HG03064 (cell line): ENCODE measurements around the gene SLC39A3.

Experiments
- ATAC-seq: cut with Tn5 transposase; IDR thresholded peaks from one replicate; pipeline ENCODE4 v1.9.1; 2021; ENCODE audit warnings: low read depth; ENCODE audit not compliant: unreplicated experiment

Gene SLC39A3

DNA sequence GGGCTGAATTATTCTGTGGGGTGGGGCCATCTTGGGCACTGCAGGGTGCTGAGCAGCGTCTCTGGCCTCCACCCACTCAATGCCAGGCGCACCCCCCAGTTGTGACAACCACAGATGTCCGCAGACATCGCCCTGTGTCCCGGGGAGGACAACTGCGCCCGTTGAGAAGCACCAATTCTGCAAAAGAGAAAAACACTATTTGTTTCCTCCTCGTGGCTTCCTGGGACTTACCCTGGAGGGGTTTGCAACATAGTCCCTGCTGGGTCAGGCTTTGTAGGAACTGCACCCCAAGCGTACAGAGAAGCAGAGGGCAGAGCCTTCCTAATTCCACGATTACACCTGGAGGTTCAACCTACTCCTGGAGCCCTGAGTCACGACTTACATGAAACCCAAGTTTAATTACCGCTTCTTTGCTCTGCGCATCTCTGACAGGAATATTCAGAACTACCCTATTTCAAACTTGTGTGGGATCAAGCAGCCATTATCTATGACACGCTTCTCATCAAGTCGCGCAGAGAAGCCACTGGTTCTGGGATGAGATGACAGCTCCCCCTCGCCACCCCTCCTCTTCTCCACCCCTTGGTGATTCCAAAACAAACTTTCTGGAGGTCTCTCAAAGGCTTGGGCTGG is 11.1 kb upstream of the SLC39A3 start:
- no peak for ATAC-seq

DNA sequence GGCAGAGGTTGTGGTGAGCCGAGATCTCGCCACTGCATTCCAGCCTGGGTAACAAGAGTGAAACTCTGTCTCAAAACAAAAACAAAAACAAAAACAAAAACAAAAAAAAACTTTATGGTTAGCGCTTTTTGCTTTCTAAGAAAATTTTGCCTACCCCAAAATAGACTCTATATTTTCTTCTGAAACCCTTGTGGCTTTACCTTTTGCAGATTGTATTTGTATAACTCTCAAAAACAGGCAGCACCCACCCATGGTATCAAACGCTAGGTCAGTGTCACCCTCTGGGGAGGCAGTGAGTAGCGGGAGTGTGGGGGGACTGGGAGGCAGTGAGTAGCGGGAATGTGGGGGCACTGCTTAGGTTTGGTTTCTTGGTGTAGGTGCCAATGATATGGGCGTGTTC is 7.5 kb upstream of the SLC39A3 start:
- no peak for ATAC-seq

DNA sequence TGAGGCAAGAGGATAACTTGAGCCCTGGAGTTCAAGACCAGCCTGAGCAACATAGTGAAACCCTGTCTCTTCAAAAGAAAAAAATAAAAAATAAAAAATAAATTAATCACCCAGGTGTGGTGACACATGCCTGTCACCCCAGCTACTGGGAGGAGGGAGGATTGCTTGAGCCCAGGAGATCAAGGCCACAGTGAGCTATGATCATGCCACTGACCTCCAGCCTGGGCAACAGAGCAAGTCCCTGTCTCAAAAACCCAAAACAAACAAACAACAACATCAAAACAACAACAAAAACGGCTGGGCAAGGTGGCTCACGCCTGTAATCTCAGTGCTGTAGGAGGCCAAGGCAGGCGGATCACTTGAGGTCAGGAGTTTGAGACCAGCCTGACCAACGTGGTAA is 4.3 kb upstream of the SLC39A3 start:
- no peak for ATAC-seq

DNA sequence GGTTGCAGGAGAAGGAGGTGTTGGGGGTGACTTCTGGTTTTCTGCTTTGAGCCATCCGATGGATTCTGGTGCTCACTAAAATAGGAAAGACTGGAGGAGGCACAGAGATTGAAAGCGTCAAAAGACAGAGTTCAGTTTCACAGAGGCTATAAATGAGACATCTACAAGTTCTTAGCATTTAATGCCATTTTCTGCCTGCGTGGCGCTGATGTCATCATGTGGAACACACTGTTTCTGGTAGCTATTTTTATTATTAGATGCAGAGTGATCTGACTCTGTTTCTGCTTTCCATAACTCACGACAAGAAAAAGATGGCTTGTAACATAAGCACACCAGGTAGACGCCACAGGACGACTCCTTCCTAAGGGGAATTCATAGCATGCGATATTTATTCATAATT is 3.3 kb upstream of the SLC39A3 start:
- ATAC-seq = no peak

DNA sequence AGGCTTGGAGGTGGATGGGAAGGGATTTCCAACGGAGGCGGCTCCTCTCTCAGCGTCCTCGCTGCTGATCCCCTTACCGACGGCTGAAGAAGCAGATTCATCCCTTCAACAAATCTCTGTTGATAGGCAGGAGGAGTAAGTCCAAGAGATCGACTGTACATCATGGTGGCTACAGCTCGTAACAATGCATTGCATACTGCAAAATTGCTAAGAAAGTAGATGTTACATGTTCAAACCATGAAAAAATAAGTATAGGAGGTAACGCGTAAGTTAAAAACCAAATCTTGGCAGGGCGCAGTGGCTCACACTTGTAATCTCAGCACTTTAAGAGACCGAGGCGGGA is 468 bp upstream of the SLC39A3 start:
- ATAC-seq = no peak

DNA sequence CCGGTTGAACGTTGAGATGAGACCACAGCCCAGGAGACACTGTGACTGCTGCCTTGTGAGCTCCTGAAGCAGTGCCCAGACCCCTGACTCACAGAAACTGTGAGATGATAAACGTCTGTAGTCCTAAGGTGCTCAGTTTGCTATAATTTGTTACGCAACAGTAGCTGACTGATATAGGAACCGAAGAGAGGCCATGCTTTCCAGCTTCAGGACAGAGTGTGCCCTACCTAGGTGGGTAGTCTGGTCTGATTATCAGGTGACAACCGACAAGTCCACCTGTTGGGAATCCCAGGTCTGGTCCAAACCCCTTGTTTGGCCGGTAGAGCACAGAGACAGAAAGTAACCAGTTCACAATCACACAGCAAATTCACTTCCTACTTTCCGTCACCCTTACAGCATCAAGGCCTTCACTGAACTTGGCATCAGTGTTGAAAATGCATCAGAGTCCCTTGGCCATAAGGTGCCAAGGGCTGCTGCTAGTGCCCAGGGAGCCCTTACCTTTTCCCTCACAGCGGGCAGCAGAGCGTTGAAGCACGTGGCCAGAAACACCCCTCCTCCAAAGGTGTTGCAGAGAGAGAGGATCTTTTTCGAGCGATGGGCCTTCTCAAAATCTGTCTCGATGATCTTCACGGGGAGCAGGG is 3.1 kb downstream of the SLC39A3 start:
- ATAC-seq = no peak

DNA sequence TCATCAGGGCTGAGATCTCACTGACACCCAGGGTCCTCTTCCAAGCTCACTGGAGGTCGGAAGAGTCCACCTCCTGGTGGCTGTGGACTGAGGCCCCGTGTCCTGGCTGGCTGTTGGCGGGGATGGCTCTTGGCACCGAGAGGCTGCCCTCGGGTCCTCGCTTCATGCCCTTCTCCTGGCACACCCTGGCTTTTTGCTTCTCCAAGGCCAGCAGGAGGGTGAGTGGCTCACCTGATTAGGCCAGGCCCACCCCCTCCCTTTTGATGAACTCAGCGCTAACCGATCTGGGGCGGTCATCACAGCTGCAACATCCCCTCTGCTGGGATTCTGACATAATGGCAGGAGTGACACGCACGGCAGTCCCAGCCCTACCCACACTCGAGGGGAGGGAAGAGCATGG is 4.4 kb downstream of the SLC39A3 start:
- ATAC-seq = no peak

DNA sequence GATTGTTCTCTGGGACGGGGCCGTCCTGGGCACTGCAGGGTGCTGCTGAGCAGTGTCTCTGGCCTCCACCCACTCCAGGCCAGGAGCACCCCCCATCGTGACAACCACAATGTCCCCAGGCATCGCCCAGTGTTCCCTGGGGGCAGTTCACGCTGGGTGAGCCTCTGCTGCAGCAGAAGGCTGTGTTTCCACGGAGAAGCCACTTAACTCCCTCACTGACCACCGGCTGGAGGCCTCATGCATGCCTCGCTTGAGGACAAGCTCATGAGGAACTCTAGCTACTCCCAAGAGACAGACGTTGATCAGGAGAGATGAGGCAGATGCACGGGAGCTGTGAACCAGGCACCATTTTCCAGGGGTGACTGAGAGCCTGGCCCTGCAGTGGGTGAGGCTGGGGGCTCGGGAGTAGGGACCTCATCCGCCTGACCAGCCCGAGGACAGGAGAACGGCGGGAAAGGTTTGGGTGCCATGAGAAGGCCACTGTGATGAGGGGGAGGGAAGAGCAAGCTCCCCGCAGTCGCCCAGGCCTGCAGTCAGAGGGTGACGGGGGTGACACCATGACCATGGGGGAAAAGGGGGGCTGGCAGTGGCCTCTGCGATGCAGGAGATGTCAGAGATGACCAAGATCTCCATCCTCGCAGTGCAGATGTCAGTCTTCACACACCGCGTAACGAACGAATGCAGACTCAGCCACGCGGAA is 5.1 kb downstream of the SLC39A3 start:
- no peak for ATAC-seq

DNA sequence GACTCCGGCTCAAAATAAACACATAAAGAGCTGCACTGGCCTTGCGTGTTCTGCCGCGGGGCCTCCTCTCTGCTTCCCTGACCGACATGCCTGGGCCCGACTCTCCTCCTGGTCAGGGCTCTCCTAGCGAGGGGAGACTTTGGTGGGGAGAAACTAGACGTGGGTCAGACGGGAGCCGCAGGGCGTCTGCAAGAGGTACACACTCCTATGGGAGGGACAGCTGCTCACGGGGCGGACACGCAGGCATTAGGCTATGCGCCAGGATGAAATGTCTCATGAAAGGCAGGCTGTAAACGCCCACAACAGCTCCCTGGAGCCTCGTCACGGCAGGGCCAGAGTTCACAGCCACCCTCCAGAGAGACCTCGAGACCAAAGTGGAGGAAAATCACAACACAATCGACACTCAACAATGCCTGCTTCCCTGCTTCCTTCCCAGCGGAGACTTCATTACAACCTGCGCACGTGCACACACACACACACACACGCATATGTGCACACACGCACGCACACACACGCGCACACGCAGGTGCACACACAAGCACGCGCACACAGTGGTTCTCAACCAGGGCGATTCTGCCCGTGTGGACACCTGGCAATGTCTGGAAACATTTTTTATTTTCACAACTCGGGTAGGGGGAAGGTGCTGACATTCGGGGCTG is 5.8 kb downstream of the SLC39A3 start:
- no peak for ATAC-seq

DNA sequence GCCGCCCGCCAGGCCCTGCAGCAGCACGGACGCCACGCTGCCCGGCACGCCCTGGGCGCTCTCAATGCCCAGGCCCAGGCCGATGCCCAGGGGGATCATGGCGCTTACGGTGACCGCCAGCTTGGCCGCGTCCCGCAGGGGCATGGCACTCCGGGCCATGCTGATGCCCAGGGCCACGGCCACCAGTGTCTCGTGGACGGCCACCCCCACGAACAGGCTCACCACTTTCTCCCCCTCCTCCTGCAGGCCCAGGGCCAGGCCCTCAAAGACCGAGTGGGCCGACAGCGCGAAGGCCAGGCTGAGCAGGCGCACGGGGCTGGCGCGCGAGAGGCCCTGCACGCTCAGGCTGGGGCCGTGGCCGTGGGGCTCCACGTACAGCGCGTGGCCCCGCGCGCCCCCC is 6.9 kb downstream of the SLC39A3 start:
- ATAC-seq = no peak

DNA sequence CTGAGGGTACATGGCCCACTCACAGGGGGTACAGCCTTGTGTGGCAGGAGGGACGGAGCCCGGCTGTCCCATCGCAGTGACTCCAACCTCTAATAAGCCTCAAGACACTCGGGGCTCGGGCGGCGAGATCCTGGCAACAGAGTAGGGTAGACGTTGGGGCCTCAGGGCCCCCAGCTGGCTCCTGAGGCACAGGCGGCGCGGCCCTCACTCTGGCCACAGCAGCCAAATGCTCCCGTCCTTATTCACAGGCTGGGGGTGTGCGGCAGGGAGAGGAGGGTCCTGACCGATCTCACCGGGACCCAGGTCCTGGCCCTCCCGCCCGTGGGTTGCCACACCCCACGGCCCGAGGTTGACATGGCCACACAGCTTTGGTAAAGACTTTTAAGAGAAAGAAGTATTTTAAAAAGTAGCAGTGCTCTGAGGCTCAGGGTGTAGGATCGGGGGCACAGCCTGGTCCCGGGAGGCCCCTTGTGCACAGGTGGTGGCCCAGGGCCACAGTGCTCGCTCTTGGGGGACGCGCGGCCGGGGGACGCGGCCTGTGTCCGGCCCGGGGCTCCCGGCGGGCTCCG is 7.6 kb downstream of the SLC39A3 start:
- no peak for ATAC-seq

DNA sequence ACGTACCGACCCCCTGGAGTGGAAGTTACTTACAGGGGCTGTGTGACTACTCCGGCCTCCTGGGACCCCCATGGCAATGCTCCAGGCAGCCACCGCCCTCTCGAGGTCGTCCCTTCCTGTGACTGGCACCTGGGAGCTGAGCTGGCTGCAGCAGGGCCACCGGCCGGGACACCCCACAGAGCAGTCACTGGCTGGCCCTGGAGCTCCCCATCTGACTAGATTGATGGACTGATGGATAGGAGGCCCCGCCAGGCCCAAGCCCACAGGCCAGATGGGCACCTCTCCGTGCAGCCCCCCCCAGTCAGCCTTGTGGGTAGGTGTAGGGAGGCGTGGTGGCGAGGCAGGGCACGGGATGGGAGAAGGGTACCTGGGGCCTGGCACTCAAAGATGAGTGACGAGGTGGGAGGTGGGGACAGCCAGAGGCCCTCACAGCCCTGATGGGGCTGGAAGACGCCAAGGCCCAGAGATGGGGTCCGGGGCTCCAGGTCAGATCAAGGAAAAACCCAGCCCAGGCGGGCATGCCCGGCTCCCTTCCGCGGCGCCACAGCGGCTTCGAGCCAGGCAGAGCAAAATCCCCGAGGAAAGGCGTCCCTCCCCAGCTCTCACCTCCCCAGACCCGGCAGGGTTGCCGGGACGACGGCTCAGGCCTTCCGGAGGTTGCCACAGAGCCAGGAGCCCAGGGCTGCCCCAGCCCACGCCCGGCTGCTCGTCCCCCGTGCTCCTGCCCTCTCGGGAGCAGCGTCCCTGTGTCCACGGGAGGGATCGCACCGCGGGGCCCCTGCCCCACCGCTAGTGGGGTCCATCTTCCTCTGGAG is 8.4 kb downstream of the SLC39A3 start:
- no peak for ATAC-seq

DNA sequence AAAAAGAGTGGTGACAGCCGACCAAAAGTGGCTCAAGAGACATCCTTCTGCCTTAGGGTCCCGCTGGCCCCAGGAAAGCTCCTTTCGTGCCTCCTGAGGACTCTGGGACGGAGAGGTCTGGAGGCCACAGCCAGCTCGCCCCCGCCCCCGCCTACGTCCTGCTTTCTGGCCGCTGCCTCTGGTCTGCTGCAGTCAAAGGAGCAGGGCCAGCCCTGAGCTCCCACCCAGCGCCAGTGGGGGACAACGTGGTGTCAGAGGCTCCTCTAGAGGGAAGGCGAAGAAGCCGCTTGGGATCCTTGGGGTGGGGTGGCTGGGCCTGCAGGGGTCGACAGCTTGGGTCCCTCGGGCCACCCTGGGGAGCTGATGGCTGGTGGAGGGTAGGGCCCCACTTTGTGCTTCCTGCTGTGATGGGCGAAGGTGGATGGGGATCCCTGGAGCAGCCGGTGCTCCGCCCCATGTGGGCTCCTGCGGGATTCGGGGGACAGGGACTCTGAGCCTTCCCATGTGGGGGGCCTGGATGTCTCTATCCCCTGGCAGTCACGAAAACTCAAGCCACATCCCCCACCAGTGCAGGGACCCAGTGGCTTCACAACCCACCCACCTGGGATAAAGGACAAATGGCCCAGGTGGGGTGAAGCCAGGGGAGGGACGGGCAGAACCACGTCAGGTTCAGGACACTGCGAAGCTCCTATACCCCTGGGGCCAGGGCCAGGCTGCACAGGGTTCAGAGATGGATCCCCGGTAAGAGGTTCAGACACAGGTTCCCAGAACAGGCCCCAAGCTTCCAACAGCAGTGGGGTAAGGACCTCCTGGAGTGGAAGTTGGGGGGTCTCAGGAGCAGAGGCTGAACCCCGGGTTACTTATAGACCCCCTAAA is 9.6 kb downstream of the SLC39A3 start:
- no peak for ATAC-seq

DNA sequence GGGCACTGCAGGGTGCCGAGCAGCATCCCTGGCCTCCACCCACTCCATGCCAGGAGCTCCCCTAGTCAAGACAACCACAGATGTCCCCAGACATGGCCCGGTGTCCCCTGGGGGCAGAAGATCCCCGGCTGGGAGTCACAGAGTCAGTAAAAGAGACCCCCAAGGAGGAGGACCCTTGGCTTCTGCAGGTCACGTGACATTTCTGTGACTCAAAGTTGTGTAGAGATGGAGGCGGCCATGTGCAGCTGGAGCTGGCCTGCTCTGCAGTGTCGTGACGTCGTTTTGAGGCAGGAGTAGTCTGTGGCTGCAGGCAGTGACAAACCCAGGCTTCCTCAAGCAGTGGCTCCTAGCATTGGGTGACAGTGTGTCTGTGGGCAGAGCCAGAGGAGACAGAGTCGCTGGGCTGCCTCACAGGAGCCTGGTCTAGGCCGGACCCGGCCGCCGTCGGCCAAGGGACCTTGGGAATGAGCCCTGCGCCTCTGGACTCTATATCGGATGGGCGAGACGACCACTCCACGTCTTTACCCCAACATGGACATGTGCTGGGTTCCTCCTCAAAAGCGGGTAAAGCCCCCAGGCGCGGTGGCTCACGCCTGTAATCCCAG is 10.9 kb downstream of the SLC39A3 start:
- no peak for ATAC-seq

DNA sequence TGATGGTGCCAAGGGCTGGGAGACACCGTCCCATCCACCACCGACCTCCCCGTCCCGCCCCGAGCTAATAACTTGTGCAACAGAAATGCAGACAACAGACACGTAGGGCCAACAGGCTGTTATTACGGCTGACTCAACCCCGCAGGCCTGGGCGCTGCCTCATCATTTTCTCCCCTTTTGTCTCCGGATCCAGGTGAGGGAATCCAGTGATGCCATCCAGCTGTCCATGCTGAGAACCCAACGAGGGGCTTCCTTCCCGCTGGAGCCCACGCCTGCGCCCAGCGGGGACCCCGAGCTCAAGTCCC is 12.2 kb downstream of the SLC39A3 start:
- no peak for ATAC-seq

DNA sequence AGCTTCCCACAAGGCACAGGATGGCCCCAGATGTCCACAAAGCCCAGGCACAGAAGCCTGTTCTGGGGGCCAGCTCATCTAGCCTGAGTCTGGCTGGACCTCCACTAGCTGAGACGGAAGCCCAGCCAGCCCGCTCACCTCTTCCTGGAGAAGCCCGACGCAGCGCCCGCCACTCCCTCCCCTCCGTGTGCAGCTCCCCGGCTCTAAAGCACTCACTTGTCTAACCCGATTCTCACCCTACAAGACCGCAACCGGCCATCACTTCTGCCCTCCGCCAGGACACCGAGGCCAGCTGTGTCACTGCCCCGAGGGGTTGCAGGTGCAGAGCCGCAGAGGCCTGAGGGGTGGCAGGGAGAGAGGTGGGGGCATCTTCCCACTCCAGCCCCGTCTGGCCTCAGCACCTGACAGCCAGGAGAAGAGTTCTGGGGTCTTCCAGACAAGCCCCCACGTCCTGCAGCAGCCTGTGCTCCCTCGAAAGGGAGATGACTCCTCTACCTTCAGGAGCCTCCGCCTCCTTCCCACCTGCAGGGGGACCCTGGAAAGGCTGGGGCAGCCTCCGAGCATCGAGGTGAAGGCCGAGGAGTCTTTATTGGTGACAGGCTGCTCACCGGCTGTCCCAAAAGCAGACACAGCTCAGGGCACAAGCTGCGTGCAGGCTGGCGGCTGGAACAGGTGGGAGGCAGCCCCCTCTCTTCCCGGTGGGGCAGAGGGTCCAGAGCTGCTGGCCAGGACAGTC is 12.7 kb downstream of the SLC39A3 start:
- no peak for ATAC-seq

DNA sequence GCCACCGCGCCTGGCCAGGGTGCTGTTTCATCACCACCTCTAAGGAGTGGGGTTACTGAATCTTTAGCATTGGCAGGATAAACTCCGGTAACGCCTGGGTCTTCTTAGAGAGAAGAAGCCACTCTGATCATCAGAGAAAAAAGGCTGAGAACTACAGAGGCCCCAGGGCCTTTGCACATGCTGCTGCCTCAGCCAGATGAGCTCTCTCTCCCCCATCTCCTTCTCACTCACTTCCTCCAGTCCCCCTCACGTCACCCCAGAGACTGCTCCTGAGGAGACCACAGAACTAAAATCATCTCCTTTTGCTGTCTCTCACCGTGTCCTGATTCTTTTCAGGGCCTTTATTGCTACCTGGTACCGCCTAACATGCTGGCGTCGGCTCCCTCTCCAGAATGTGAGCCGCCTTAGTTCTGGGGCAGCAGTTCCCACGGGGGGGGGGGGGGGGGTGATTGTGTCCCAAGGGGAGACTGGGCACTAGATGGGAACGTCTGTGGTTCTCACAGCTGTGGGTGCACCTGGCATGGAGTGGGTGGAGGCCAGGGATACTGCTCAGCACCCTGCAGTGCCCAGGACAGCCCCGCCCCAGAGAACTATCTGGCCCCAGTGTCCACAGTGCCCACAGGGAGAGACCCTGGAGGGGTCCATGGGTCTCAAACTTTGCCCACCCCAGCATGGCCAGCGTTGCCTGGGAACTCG is 13.5 kb downstream of the SLC39A3 start:
- ATAC-seq = no peak

DNA sequence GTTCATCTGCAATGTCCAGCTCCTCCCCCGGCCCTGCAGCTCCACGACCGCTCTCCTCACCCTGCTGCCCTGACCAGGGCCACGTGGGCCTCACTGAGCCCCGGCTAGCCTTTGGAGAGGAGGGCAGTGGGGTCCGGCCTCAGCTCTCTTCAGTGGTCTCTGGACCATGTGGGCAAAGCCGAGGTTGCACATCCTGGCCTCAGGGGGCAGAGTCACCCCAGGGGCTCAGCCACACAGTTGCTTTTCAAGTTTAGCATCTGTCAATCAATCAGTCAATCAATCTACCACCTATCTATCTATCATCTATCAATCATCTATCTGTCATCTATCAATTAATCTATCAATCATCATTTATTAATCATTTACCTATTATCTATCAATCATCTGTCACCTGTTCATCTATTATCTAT is 15.7 kb downstream of the SLC39A3 start:
- no peak for ATAC-seq
